Common myeloid progenitor, CD34-positive (primary cell): Measurements from ENCODE around the gene SH2D2A.
A peak's percentile ranks its signal among the peaks of the same experiment; 100 is the strongest.

Experiments used
- CTCF ChIA-PET: fragments of 350-600 bp; sonication (Branson Sonifier 250); formaldehyde crosslinking; loops from one replicate; lab custom pipeline; 2021; ENCODE audit warnings: antibody characterized with exemption; lab: Charles Lee
- POLR2A ChIA-PET: fragments of 350-600 bp; sonication (Branson Sonifier 250); formaldehyde crosslinking; loops from one replicate; lab custom pipeline; 2021; ENCODE audit warnings: antibody characterized with exemption; lab: Charles Lee
- DNase-seq, 3 donors: peaks; one replicate each; pipeline versions ENCODE4 v3.0.0 to v3.0.0-alpha.2; 2013
- H3K27ac ChIP-seq, 2 experiments: 1 replicate in 1 of 2; 2 replicates in 1 of 2; pipeline ENCODE4 v1.7.0; 2013; ENCODE audit warnings: inconsistent platforms in 2 of 2, low read length in 2 of 2, mild to moderate bottlenecking in 2 of 2, low read depth in 1 of 2, moderate library complexity in 1 of 2; ENCODE audit not compliant: severe bottlenecking in 2 of 2, insufficient read depth in 1 of 2, poor library complexity in 1 of 2
- H3K27me3 ChIP-seq, 5 experiments: replicated peaks in 2 of 5; 1 replicate in 3 of 5; 2 replicates in 2 of 5; pipeline versions ENCODE4 v1.6.1 to v1.7.0; 2013; ENCODE audit warnings: low read length in 4 of 5, mild to moderate bottlenecking in 2 of 5, moderate library complexity in 2 of 5, inconsistent platforms in 1 of 5; ENCODE audit not compliant: insufficient read depth in 5 of 5, control insufficient read depth in 4 of 5
- H3K36me3 ChIP-seq, 4 experiments: 1 replicate in 2 of 4; 2 replicates in 2 of 4; pipeline versions ENCODE4 v1.6.1 to v1.7.0; 2013; ENCODE audit warnings: low read length in 3 of 4, control low read depth in 1 of 4, mild to moderate bottlenecking in 1 of 4; ENCODE audit not compliant: control insufficient read depth in 4 of 4, insufficient read depth in 4 of 4
- H3K4me1 ChIP-seq, 4 experiments: 1 replicate in 3 of 4; 2 replicates in 1 of 4; pipeline versions ENCODE4 v1.6.1 to v1.7.1; 2013; ENCODE audit warnings: low read length in 3 of 4, mild to moderate bottlenecking in 3 of 4, control low read depth in 1 of 4, inconsistent platforms in 1 of 4, moderate library complexity in 1 of 4; ENCODE audit not compliant: control insufficient read depth in 4 of 4, insufficient read depth in 4 of 4; ENCODE audit errors: control extremely low read depth in 1 of 4
- H3K4me3 ChIP-seq, 7 experiments: 1 replicate in 4 of 7; 2 replicates in 3 of 7; pipeline versions ENCODE4 v1.5.1 to v1.7.0; 2013; ENCODE audit warnings: mild to moderate bottlenecking in 7 of 7, low read length in 6 of 7, moderate library complexity in 6 of 7, inconsistent platforms in 2 of 7, low read depth in 2 of 7, control low read depth in 1 of 7; ENCODE audit not compliant: insufficient read depth in 4 of 7, control insufficient read depth in 1 of 7; ENCODE audit errors: extremely low read depth in 1 of 7
- H3K9me3 ChIP-seq, 5 experiments: 1 replicate in 4 of 5; 2 replicates in 1 of 5; pipeline versions ENCODE4 v1.6.1 to v1.7.1; 2013; ENCODE audit warnings: low read length in 4 of 5, mild to moderate bottlenecking in 2 of 5, inconsistent platforms in 1 of 5, low read depth in 1 of 5, moderate library complexity in 1 of 5; ENCODE audit not compliant: control insufficient read depth in 4 of 5, insufficient read depth in 2 of 5; ENCODE audit errors: control extremely low read depth in 1 of 5
- WGBS: methylation state at CpG from one replicate; pipeline ENCODE4 v1.1.5; 2013; ENCODE audit not compliant: insufficient coverage; 5-methylcytosine and 5-hydroxymethylcytosine counted together

The SH2D2A gene

GRCh38 chr1:156777573-156777972 is 39.1 kb downstream of the SH2D2A start:
- ChIA-PET CTCF (interaction anchor here (0.9 to 1.1 kb wide), 2 partner anchors 18 to 52 kb away, joined by 3 to 5 read pairs; no protein-coding TSS in a partner anchor), POLR2A (interaction anchor here (0.9 kb wide), 1 partner anchor 9 kb away, joined by 3 read pairs; no protein-coding TSS in a partner anchor)
- Histone ChIP-seq H3K9me3 (no peaks in the 10 kb centered on the region), H3K27ac (no peak overlapping the region), H3K4me1 (peaks cover 3 to 8% (median 6%) of the 10 kb centered on the region in 4 experiments), H3K27me3 (no peaks in the 10 kb centered on the region), H3K4me3 (no peak overlapping the region), H3K36me3 (peaks cover 4 to 25% (median 13%) of the 10 kb centered on the region in 4 experiments)
- 75% methylated on average over 1 of the region's 1 CpG for WGBS
- no peak for DNase-seq

GRCh38 chr1:156776942-156777341 is 39.7 kb downstream of the SH2D2A start:
- no peak for DNase-seq
- Histone ChIP-seq H3K9me3 (no peaks in the 10 kb centered on the region), H3K27ac (no peak overlapping the region), H3K27me3 (no peaks in the 10 kb centered on the region), H3K4me1 (peaks cover 3 to 8% (median 7%) of the 10 kb centered on the region in 4 experiments), H3K4me3 (no peak overlapping the region), H3K36me3 (peaks cover 0 to 25% (median 10%) of the 10 kb centered on the region in 4 experiments)
- CTCF ChIA-PET, result interaction anchor here (0.9 to 1.7 kb wide), 3 partner anchors 19 to 87 kb away, joined by 3 to 11 read pairs (median 5); no protein-coding TSS in a partner anchor
- WGBS, result 45% methylated on average over 2 of the region's 4 CpGs
- POLR2A ChIA-PET, result interaction anchor here (0.9 kb wide), 1 partner anchor 10 kb away, joined by 3 read pairs; no protein-coding TSS in a partner anchor

GRCh38 chr1:156775799-156776198 is 40.8 kb downstream of the SH2D2A start:
- peaks cover 0 to 26% (median 16%) of the 10 kb centered on the region in 4 experiments for H3K36me3 ChIP-seq
- POLR2A ChIA-PET, result no interaction called here
- H3K4me1 ChIP-seq, result peaks cover 3 to 13% (median 8%) of the 10 kb centered on the region in 4 experiments
- DNase-seq, result no peak
- CTCF ChIA-PET, result interaction anchor here (1.7 kb wide), 1 partner anchor 86 kb away, joined by 11 read pairs; no protein-coding TSS in a partner anchor
- no peak overlapping the region for H3K4me3 ChIP-seq
- no peaks in the 10 kb centered on the region for H3K9me3 ChIP-seq
- no peak overlapping the region for H3K27ac ChIP-seq
- no peaks in the 10 kb centered on the region for H3K27me3 ChIP-seq
- WGBS, result 78% methylated on average over 3 of the region's 5 CpGs

- peaks cover 10 to 25% (median 17%) of the 10 kb centered on the region in 4 experiments for H3K4me1 ChIP-seq
- H3K27ac ChIP-seq, result no peak overlapping the region
- WGBS, result 100% methylated on average over 3 of the region's 3 CpGs
- H3K4me3 ChIP-seq, result no peak overlapping the region
- peaks cover 0 to 31% (median 20%) of the 10 kb centered on the region in 4 experiments for H3K36me3 ChIP-seq
- H3K9me3 ChIP-seq, result no peaks in the 10 kb centered on the region
- no peaks in the 10 kb centered on the region for H3K27me3 ChIP-seq
- peak in 2 of 3 donors; percentile 50 to 54 for DNase-seq
- ChIA-PET POLR2A (no interaction called here), CTCF (interaction anchor here (1.8 to 3.1 kb wide), 2 partner anchors 8 to 11 kb away, joined by 10 to 17 read pairs; no protein-coding TSS in a partner anchor)
Observed at GRCh38 chr1:156773607-156774006, 43.0 kb downstream of the SH2D2A start.

GRCh38 chr1:156772728-156773497 is 43.7 kb downstream of the SH2D2A start:
- peak in 1 of 3 donors; percentile 52 for DNase-seq
- H3K9me3 ChIP-seq, result no peaks in the 10 kb centered on the region
- WGBS, result 92% methylated on average over 6 of the region's 9 CpGs
- H3K4me1 ChIP-seq, result peaks cover 12 to 31% (median 21%) of the 10 kb centered on the region in 4 experiments
- H3K27ac ChIP-seq, result no peak overlapping the region
- CTCF ChIA-PET, result interaction anchor here (1.1 to 3.7 kb wide), 7 partner anchors 9 to 47 kb away, joined by 3 to 24 read pairs (median 5); no protein-coding TSS in a partner anchor
- H3K4me3 ChIP-seq, result no peak overlapping the region
- peaks cover 0 to 31% (median 20%) of the 10 kb centered on the region in 4 experiments for H3K36me3 ChIP-seq
- POLR2A ChIA-PET, result no interaction called here
- H3K27me3 ChIP-seq, result no peaks in the 10 kb centered on the region

GRCh38 chr1:156772222-156772621 is 44.4 kb downstream of the SH2D2A start:
- POLR2A ChIA-PET, result interaction anchor here (0.9 kb wide), 1 partner anchor 13 kb away, joined by 3 read pairs; no protein-coding TSS in a partner anchor
- Histone ChIP-seq H3K4me1 (peaks cover 12 to 26% (median 18%) of the 10 kb centered on the region in 4 experiments), H3K36me3 (peaks cover 0 to 31% (median 20%) of the 10 kb centered on the region in 4 experiments), H3K9me3 (no peaks in the 10 kb centered on the region), H3K4me3 (no peak overlapping the region), H3K27me3 (no peaks in the 10 kb centered on the region), H3K27ac (no peak overlapping the region)
- DNase-seq, result no peak
- WGBS, result no CpG with 5 or more reads among the region's 3 CpGs
- CTCF ChIA-PET, result interaction anchor here (1.1 to 3.7 kb wide), 8 partner anchors 9 to 46 kb away, joined by 3 to 24 read pairs (median 4); no protein-coding TSS in a partner anchor
